Measurements from ENCODE around the gene VPS37C.

GRCh38 chr11:61090982-61091372 lies 70.2 kb downstream of the VPS37C start:
- no peak for TF ChIP-seq CTCF (IDR thresholded peaks at IDR 0.05; ENCODE audit: low read depth, low read length)
- no peak for TF ChIP-seq EZH2phosphoT487 (IDR thresholded peaks at IDR 0.05; ENCODE audit: low read depth)

All from OCI-LY3 (cell line).